ENCODE measurements around the gene CFAP77.

GRCh38 chr9:132505991-132506655 lies 96.1 kb downstream of the CFAP77 start:
- no peak for TF ChIP-seq EZH2 (IDR thresholded peaks at IDR 0.05; ENCODE audit: insufficient read depth, low read length)
- TF ChIP-seq CTCF (IDR thresholded peaks at IDR 0.05; ENCODE audit: insufficient read depth, low read depth, low read length), result no peak
